ENCODE data around the gene SUN1. TPM values are rescaled to one million over a fixed set of nuclear protein-coding genes. Genes with fewer than 3 reads are reported as not detected.

The SUN1 gene
- total and polyA plus RNA-seq, 2 of the 8 experiments (the other 6 are each of a cell fraction or from before 2014, with no cell fraction given): 108 to 158 TPM

DNA sequence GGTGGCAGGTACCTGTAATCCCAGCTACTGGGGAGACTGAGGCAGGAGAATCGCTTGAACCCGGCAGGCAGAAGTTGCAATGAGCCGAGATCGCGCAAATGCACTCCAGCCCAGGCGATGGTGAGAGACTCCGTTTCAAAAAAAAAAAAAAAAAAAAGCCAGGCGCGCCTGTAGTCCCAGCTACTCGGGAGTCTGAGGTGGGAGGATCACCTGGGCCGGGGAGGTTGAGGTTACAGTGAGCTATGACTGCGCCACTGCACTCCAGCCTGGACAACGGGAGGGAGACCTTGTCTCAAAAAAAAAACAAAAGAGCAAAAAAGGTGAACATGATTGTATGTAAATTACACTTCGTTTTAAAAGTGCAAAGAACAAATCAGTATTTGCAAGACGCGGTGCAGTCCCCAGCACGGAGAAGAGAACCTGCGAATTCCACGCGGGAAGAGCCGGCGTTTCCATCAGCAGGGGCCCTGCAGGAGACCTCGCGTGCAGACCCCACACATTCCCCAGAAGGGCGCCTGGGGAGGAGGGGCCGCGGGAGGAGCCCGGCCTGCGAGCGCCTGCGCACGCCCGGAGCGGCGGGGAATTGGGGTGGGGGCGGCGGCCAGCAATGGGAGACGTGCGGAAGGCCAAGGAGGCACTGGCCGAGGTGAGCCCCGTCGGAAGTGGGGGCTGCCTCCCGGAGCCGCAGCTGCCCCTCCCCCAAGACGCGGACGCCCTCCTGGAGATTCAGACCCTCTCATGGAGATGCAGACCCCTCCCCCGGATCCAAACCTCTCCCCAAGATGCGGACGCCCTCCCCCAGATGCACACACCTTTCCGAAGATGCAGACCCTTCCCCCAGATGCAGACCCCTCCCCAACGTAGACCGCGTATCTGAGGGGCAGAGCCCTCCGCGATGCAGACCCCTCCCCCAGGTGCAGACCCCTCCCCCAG lies 16.7 kb upstream of the SUN1 start (continued):
- peak; percentile 53 to 75; a peak in 2 of 4 replicates for TF ChIP-seq HDAC2 (IDR thresholded peaks at IDR 0.05; ENCODE audit: borderline replicate concordance in 1 of 2, low read depth in 2 of 2, low read length in 2 of 2)
- no peak for TF ChIP-seq CHD7 (IDR thresholded peaks at IDR 0.05; ENCODE audit: insufficient replicate concordance, low read length)
- no peak for TF ChIP-seq BRCA1 (IDR thresholded peaks at IDR 0.05; ENCODE audit: low read depth, low read length)
- peak; percentile 70 for TF ChIP-seq ASH2L (IDR thresholded peaks at IDR 0.05; ENCODE audit: low read length)
- TF ChIP-seq KDM1A (IDR thresholded peaks at IDR 0.05; ENCODE audit: borderline replicate concordance, low read length): peak; percentile 97; the same call in 1 of the 2 replicates
- TF ChIP-seq TEAD4 (IDR thresholded peaks at IDR 0.05; ENCODE audit: low read depth, low read length): peak; percentile 55
- TF ChIP-seq CREB1 (IDR thresholded peaks at IDR 0.05): peak; percentile 36; the same call in 1 of the 2 replicates
- TF ChIP-seq GTF2F1 (IDR thresholded peaks at IDR 0.05; ENCODE audit: borderline replicate concordance, low read depth, low read length): no peak
- TF ChIP-seq POU5F1 (IDR thresholded peaks at IDR 0.05; ENCODE audit: low read depth, low read length): no peak
